HEK293 (cell line): Measurements from ENCODE around the gene ERAL1.

ENCODE experiments used
- TF ChIP-seq, protein P1 (sequence below): fragments of 450-650 bp; formaldehyde crosslinking; IDR thresholded peaks from 2 replicates; pipeline ENCODE4 v1.5.1; 2017; ENCODE audit warnings: missing biosample characterization, missing genetic modification characterization
- TF ChIP-seq, protein P2 (sequence below): fragments of 450-650 bp; formaldehyde crosslinking; IDR thresholded peaks from 2 replicates; pipeline ENCODE4 v1.5.1; 2016; ENCODE audit warnings: missing biosample characterization, missing genetic modification characterization

DNA sequence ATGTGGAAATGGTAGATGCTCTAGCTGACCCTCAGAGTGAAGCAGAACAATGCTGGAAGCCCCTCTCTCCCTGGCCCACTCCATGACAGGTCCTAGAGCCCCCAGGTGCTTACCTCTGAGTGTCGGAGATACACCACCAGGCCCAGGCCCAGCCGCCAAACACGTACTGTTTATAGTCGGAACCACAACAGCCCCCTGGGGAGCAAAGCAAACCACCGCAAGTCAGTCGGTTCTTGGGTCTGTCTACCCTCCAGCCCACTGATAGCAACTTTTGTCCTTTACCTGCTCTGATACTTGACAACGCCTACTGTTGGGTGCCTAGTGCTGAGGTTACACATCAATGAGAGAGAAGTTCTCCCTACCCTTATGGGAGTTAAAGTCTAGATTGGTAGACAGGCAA lies 34.0 kb downstream of the ERAL1 start:
- TF ChIP-seq, protein P1, sequence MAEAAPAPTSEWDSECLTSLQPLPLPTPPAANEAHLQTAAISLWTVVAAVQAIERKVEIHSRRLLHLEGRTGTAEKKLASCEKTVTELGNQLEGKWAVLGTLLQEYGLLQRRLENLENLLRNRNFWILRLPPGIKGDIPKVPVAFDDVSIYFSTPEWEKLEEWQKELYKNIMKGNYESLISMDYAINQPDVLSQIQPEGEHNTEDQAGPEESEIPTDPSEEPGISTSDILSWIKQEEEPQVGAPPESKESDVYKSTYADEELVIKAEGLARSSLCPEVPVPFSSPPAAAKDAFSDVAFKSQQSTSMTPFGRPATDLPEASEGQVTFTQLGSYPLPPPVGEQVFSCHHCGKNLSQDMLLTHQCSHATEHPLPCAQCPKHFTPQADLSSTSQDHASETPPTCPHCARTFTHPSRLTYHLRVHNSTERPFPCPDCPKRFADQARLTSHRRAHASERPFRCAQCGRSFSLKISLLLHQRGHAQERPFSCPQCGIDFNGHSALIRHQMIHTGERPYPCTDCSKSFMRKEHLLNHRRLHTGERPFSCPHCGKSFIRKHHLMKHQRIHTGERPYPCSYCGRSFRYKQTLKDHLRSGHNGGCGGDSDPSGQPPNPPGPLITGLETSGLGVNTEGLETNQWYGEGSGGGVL (tag by site-specific recombination), result no peak
- TF ChIP-seq, protein P2, sequence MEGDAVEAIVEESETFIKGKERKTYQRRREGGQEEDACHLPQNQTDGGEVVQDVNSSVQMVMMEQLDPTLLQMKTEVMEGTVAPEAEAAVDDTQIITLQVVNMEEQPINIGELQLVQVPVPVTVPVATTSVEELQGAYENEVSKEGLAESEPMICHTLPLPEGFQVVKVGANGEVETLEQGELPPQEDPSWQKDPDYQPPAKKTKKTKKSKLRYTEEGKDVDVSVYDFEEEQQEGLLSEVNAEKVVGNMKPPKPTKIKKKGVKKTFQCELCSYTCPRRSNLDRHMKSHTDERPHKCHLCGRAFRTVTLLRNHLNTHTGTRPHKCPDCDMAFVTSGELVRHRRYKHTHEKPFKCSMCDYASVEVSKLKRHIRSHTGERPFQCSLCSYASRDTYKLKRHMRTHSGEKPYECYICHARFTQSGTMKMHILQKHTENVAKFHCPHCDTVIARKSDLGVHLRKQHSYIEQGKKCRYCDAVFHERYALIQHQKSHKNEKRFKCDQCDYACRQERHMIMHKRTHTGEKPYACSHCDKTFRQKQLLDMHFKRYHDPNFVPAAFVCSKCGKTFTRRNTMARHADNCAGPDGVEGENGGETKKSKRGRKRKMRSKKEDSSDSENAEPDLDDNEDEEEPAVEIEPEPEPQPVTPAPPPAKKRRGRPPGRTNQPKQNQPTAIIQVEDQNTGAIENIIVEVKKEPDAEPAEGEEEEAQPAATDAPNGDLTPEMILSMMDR, result no peak
